Stimulated activated CD4-positive, alpha-beta T cell treated with anti-CD3 and anti-CD28 coated beads, Interleukin-4, amount 100 ng/mL, for 4 hours (primary cell): ENCODE data around the gene MGA.

Experiments
- DNase-seq, 2 experiments: peaks; one replicate each; pipeline ENCODE4 v3.0.0-alpha.2; 2020

The MGA gene

DNA sequence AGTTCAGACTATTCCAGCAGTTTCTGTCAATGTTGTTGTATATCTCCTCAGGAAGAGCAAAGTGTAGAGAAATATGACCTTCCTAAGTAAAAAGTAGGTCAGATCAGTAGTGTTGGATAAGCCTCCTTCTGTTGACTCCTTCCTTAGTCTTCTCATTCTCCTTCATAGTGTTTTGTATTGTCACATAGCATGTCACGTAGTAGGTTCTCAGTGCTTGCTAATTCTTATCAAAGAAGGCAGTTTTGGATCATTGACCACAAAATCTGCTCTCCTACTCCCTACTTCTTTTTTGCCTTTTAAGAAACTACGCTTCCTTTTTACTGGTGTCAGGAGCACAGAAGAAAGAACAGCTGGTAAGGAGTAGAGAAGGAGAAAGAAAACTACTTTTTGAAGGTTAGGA, 1.0 kb upstream of the MGA start:
- no peak for DNase-seq

DNA sequence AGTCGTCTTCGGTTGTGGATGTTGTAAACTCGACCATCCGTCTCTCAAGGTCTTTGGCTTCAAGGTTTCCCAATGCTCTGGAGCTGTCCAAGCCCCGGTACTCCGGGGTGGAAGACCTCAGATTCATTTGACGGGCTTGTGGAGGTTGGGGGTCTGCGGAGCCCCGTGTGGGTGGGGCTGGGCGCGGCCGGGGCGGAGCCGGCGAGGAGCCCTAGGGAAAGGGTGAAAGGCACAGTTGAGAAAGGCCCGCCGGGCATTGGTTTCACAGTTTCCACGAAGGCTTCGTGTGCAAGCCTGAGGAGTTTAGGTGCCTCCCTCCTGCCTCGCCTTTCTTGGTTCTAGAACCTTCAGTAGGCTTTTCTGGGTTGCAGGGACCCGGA, 360 bp upstream of the MGA start:
- no peak for DNase-seq

DNA sequence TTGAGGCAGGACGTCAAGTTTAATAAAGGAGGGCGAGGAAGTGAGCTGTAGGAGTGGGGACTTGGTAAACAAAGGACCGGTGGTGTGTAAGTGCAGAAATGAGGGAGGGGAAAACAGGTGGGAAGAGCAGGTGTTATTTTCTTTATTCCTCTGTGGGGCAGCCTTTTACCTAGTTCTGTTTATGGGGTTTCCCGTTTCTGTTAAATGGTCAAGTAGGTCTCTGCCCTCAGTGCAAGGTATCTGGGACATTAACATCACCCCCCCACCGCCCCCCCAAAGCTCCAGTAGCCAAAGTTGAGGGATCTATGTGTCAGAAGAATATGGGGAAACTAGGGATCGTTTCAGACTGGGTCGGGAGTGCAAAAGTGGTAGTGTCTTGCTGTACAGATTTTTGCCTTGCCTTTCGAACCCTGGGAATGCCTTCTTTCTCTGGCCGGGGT, 893 bp downstream of the MGA start:
- no peak for DNase-seq

DNA sequence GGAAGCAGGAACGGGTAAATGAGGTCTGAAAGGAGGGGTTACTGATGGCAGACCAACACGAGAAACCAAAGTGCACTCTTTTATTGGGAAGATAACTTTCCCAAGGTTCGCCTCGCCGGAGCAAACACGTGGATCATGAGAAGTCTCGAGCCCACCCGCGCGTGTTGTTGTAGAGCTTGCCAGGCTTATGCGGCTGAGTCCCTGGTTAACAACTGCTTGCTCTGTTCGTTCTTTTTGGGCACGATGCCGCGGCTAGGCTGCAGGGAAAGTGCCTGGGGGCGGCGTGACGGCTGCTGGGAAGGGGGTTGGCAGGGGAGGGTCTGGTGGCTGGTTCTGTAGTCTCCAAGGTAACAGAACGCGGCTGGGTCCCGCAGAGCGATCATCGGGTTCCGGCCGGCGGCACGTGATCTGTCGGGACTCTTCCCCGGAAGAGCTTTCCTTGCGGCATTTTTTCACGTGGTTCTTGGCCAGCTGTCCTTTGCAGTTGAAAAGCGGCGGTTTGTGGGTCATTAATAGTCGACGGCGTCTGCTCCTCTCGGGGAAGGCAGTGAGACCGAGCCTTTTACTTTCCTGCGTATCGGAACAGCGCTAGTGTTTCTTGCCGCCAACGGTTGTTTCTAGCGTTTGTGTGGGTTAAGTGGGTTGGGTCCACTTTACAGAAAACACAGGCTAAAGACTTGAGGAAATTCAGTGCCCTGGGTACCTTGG, 1.5 kb downstream of the MGA start:
- DNase-seq: peak; percentile 62 to 74

DNA sequence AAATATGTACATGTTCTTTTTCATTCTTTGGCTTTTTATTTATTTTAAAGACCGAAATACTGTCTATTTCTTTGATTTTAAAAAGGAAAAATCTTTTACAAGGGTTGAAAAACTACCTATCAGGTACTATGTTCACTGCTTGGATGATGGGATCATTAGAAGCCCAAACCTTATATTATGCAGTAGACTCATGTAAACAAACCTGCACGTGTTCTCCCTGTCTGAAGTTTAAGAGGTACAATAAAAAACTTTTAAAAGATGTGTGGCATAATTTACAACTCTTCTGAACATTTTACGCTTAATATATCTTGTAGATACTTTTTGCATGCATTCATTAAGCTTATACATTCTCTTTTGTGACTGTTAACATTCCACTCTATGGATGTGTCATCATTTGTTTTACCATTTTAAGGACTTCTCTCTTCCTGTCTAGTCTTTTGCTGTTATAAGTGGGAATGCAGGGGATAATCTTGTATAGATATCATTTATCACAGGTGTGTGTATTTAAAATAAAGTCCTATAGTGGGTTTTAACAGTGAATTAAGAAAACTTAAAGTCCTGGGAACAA, 6.2 kb downstream of the MGA start:
- DNase-seq: no peak

DNA sequence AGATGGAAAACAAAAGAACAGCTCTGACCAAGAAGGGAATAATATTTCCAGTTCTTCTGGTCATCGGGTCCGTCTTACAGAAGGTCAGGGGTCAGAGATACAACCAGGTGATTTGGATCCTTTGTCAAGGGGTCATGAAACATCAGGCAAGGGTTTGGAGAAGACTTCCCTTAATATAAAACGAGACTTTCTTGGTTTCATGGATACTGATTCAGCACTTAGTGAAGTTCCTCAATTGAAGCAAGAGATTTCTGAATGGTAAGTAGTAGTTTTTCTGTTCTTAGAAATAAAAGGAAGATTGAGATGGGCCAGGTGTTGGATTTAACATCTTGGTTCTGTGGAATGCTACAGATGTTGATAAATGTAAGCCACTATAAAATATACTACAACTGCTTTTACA, 9.5 kb downstream of the MGA start:
- no peak for DNase-seq

DNA sequence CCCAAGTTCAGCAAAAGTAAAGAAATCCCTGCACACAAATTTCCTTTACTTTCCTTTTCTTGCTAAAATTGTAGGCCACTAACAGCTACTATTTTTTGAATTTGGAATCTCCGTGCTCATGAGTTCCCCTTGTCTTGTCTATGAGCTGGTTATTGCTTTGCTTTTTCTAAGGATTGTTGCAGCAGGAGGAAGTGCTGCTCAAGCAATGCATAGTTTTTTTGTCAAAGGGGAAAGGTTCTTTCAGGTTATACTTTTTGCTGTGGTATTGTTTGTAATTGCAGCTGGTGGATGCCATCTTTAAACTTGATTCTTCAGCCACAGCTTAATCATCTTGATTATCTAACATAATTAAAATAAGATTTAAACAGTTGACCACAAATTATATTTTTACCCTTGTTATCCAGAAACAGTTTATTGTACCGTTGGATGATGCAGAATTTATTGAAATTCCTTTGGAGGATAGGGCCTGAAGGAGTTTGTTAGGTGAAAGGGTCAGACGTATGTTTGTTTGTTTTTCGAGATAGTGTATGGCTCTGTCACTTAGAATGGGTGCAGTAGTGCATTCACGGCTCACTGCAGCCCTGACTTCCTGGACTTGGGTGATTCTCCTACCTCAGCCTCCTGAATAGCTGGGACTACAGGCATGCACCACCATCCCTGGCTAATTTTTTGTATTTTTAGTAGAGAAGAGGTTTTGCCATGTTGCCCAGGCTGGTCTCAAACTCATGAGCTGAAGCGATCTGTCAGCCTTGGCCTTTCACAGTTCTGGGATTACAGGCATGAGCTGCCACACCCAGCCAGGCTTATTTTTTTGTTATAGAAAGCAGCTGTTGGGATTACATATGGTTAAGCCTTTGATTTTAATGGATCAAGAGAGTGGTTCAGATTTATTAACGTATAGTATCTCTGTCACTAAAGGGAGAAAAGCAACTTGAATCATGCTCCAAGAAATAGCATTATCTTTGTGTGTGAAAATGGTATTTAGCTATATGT, 11.7 kb downstream of the MGA start:
- DNase-seq: no peak

DNA sequence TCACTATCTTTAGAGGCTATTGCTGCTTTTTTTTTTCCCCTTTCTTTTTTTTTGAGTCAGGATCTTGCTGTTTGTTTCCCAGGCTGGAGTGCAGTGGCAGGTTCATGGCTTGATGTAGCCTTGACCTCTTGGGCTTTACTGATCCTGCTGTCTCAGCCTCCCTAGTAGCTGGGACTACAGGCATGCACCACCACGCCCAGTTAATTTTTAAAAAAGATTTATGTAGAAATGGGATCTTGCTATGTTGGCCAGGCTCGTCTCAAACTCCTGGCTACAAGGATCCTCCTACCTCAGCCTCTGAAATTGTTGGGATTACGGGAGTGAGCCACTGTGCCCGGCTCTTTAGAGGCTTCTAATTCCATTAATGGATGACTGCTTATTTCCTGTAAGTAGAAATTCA, 15.1 kb downstream of the MGA start:
- no peak for DNase-seq

DNA sequence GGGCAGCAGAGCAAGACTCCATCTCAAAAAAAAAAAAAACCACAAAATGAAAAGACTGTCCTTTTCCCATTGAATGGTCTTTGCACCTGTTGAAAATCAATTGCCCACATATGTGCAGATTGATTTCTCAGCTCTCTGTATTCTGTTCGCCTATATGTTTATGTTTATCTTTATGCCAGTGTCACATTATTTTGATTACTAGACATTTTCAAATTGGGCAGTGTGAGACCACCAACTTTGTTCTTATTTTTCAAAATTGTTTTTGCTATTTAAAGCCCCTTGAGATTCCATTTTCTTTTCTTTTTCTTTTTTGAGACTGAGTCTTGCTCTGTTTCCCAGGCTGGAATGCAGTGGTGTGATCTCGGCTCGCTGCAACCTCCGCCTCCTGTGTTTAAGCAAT, 18.5 kb downstream of the MGA start:
- DNase-seq: no peak

DNA sequence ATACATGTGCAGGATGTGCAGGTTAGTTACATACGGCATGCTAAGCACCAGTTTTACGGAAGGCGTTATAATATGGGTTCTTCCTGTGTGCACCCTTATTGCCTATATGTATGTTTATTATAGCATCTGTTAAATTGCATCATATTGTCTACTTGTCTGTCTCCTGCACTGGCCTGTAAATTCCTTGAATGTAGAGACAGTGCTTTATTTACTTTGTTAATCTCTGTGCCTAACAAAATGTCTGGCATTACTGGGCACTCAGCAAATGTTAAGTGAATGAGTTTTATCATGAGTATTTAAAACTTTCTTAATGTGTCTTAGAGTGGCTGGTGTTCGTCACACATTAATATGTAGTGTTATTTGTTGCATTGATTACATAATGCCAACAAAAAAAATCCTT, 23.8 kb downstream of the MGA start:
- DNase-seq: no peak

DNA sequence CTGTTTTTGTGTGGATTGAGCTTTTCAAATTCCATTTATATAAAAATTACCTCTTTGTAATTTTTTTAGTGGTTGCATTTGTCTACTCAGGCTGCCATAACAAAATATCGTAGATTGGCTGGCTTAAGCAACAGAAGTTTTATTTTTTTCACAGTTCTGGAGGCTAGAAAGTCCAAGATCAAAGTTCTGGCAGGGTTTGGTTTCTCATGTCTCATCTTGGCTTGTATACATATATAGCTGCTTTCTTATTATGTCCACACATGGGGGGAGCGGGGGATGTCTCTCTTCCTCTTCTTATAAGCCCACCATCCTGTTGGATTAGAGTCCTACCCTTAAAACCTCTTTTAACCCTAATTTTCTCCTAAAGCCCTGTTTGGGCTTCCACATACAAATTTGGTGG, 28.5 kb downstream of the MGA start:
- no peak for DNase-seq

DNA sequence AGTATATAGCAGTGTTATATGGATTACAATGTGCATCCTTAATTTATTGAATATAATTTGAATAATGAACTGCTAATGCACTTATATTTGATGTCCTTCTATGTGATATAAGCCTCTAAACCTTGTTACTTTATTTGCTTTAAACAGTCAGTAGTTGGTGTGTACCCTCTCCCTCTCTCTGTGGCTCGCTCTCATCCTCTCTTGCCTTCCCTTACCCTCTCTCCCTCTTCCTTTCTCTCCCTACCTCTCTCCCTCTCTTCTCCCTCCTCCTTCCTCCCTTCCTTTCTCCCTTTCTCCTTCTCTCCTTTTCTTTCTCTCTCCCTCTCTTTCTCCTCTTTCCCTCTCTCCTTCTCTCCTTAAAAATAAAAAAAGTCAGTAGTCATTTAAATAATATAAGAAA, 28.9 kb downstream of the MGA start:
- DNase-seq: no peak

DNA sequence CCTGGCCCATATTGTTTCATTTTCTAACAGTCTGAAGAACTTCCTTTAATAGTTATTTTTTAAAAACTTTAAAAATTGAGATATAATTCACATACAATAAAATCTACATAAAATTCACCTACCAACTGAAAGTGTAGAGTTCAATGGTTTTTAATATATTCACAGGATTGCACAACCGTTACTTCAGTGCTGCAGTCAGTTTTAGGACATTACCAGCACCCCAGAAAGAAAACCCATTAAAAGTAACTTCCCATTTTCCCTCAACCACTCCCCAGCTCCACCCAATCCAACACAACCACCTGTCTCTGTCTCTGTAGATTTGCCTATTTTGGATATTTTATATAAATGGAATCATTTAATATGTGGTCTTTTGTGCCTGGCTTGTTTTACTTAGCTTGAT, 29.6 kb downstream of the MGA start:
- no peak for DNase-seq

DNA sequence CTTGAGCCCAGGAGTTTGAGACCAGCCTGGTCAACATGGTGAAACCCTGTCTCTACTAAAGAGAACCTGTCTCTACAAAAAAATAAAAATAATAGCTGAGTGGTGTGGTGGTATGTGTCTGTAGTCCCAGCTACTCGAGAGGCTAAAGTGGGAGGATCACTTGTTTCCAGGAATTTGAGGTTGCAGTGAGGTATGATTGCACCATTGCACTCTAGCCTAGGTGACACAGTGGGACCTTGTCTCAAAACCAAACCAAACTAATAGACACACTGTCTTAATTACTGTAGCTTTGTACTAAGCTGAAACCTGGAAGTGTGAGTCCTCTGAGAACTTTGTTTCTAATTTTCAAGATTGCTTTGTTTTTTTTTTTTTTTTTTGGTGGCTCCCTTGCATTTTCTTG, 30.4 kb downstream of the MGA start:
- DNase-seq: no peak

DNA sequence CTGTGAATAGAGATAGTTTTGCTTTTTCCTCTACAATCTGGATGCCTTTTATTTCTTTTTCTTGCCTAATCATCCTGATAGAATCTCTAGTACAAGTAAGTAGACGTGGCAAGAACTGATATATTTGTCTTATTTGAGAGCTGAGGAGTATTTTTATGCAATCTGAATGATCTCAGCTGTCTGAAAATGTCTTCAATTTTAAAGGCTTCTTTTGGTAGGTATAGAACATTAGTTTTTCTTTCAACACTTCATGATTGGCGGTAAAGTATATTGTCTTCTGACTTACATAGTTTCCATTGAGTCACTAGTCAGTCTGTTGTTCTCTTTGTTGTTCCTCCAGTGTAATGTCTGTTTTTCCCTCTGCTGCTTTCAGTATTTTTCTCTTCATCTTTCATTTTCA, 31.3 kb downstream of the MGA start:
- DNase-seq: no peak

DNA sequence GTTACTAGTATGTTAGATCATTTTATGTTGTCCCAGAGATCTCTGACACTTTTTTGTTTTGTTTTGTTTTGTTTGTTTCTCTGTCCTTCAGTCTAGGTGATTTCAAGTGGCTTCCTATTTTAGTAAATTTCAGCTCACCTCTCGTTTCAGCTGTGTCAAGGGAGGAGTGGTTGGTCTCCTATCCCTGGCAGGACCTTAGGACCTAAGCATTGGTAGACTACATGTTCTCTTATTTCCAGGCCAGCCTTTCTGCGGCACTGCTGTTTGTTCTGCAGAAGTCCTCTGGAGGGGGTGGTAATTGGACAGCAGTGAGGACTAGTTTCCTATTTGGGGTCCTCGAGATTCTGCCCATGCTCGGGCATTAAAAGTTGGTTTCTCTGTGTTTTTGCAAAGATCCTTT, 31.8 kb downstream of the MGA start:
- no peak for DNase-seq

DNA sequence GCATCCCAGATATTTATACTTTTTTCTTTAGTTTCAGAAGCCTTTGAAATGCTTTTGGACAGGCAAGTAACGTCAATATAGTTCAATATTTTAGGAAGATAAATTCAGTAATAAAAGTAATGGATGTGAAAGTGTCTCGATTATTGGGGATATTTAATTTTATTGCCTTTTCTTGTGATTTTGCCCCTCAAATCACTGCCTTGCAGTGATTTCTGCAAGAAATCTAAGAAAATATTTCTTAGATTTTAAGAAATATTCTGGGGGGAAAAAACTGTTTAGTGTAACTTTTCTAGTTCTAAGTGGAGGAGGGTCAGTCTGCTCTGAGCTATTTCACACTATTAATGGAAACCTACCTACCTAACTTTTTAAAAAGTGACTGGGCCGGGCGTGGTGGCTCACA, 33.6 kb downstream of the MGA start:
- no peak for DNase-seq

DNA sequence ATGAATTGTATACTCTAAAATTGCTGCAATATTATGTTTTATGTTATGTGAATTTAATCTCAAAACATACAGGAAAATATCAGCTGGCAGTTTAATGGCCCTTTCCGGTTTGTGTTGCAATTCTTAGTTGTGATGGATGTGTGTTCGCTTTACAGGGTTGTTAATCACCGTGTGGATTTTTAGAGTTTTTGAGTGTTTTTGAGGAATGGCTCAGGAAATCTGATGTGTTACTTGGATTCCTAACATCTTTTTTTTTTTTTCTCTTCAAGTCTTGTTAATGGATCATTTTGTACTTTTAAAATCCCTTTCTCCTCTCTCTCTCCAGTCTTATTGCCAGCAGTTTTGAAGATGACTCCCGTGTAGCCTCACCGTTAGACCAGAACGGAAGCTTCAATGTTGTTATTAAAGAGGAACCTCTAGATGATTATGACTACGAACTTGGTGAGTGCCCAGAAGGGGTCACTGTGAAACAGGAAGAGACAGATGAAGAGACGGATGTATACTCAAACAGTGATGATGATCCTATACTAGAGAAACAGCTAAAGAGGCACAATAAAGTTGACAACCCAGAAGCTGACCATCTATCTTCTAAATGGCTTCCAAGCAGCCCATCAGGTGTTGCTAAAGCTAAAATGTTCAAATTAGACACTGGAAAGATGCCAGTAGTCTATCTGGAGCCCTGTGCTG, 35.7 kb downstream of the MGA start:
- peak in 1 of 2 experiments; percentile 34 for DNase-seq

DNA sequence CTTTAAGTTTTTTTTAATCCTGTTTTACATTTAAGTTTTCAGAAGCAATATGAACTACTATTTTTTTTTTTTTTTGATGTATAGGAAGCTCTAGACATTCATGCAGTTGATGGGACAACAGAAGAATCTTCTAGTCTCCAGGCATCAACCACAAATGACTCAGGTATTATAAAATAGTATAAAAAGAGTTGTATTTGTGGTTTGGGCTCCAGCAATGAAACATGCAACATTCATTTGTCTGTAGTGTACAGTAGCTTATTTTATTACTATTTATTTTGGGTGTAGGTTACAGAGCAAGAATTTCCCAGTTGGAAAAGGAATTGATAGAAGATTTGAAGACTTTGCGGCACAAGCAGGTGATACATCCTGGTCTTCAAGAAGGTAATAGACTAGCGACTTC, 38.6 kb downstream of the MGA start:
- DNase-seq: no peak

DNA sequence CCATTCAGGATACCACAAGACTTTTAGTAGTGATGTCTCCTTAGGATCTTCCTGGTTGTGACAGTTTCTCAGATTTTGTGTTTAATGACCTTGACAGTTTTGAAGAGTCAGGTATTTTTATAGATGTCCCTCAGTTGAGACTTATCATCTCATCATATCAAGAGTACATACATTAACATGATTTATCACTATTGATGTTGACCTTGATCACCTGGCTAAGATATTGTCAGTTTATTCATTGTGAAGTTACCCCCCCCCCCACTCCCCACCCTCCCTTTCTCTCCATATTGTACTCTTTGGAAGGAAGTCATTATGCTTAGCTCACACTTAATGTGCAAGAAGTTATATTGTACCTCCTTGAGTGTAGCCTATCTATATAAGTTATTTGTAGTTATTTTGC, 42.9 kb downstream of the MGA start:
- DNase-seq: no peak

DNA sequence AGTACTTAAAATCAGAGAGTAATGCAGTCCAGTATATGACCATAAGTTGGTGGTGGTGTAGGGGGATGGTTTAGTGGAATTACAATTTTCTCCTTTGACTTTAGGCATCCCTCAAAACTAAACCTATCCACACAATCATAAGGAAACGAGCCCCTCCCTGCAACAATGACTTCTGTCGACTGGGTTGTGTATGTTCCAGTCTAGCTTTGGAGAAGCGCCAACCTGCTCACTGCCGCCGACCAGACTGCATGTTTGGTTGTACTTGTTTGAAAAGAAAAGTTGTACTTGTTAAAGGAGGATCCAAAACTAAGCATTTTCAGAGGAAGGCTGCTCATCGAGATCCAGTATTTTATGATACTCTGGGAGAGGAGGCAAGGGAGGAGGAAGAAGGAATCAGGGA, 52.8 kb downstream of the MGA start:
- DNase-seq: no peak

DNA sequence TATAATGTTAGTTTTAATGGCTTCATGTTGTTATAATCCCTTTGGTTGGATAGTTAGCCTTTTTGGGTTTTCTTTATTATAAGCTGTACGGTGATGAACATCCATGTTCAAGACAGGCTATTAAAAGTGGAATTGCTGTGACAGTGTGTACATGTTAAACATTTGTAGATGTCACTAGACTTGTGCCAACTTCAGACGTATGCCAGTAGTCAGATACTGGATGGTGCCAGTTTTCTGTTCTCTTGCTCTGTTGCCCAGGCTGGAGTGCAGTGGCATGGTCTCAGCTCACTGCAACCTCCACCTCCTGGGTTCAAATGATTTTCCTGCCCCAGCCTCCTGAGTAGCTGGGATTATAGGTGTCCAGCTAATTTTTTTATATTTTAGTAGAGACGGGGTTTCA, 54.1 kb downstream of the MGA start:
- DNase-seq: no peak

DNA sequence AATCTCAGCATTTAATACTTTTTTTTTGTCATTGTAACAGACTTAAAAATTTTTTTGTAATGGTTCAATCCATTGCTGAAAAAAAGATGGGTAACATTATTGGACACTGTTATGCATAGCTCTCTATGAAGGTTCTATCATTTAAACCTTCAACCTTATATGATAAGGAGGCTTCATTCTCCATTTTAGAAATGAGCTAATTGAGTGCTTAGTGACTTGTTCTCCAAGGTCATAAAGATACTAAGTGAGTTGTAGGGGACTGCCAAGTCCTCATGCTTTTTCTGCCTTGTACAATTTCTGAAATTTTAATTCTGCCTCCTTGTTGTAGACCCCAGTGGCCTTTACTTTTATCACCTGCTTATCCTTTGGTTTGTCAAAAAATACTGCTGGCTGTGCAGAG, 56.7 kb downstream of the MGA start:
- DNase-seq: no peak
